H1 (cell line): ENCODE data around the gene ACRBP. TPM values are rescaled to one million over a fixed set of nuclear protein-coding genes. Genes with fewer than 3 reads are reported as not detected.
A peak's percentile ranks its signal among the peaks of the same experiment; 100 is the strongest.

Experiments
- CTCF ChIA-PET: fragments of 300-600 bp; sonication (Branson Sonifier 250); formaldehyde crosslinking; loops from one replicate; lab custom pipeline; 2021; ENCODE audit not compliant: partially characterized antibody; lab: Charles Lee
- POLR2A ChIA-PET: fragments of 300-600 bp; sonication (Branson Sonifier 250); formaldehyde crosslinking; loops from one replicate; lab custom pipeline; 2021; ENCODE audit warnings: inconsistent platforms; ENCODE audit not compliant: partially characterized antibody; lab: Charles Lee
- DNase-seq, 2 experiments: peaks; one replicate each; pipeline versions ENCODE4 v3.0.0 to v3.0.0-alpha.2; 2010 to 2022; ENCODE audit warnings: low spot score in 2 of 2, low read depth in 1 of 2, mixed read lengths in 1 of 2
- FAIRE-seq: peaks from 2 replicates; lab custom pipeline; 2011; peaks lifted over from hg19 to GRCh38; lab: Jason Lieb, UNC
- H2AFZ ChIP-seq: 2 replicates; pipeline ENCODE4 v1.8.1; 2012; ENCODE audit warnings: low read length, inconsistent platforms
- H2AK5ac ChIP-seq: 2 replicates; pipeline ENCODE4 v1.6.1; 2013; ENCODE audit warnings: low read depth, low read length
- H2BK120ac ChIP-seq: replicated peaks from 2 replicates; pipeline ENCODE3; 2013; ENCODE audit warnings: low read depth, low read length, inconsistent platforms
- H2BK12ac ChIP-seq: 2 replicates; pipeline ENCODE4 v1.6.1; 2013; ENCODE audit warnings: low read depth, low read length
- H2BK15ac ChIP-seq: 2 replicates; pipeline ENCODE4 v1.6.1; 2013; ENCODE audit warnings: low read length
- H2BK20ac ChIP-seq: 2 replicates; pipeline ENCODE4 v1.6.1; 2013; ENCODE audit warnings: low read length
- H2BK5ac ChIP-seq: 2 replicates; pipeline ENCODE4 v1.6.1; 2013; ENCODE audit warnings: low read depth, low read length
- H3K14ac ChIP-seq: 2 replicates; pipeline ENCODE4 v1.6.1; 2013; ENCODE audit warnings: inconsistent platforms; ENCODE audit not compliant: insufficient read length
- H3K18ac ChIP-seq: 2 replicates; pipeline ENCODE4 v1.6.1; 2013; ENCODE audit warnings: low read length; ENCODE audit errors: extremely low read depth
- H3K23ac ChIP-seq: 2 replicates; pipeline ENCODE4 v1.6.1; 2013; ENCODE audit warnings: inconsistent platforms; ENCODE audit not compliant: insufficient read length
- H3K23me2 ChIP-seq: 2 replicates; pipeline ENCODE4 v1.6.1; 2013; ENCODE audit warnings: low read depth, low read length
- H3K27ac ChIP-seq: 2 replicates; pipeline ENCODE4 v1.6.1; 2011; ENCODE audit warnings: low read depth, low read length, inconsistent platforms
- H3K27me3 ChIP-seq, 4 experiments: replicated peaks in 1 of 4; 1 replicate in 1 of 4; 2 replicates in 3 of 4; pipeline versions ENCODE4 v1.6.1 to v1.8.1; 2011 to 2013; ENCODE audit warnings: low read length in 3 of 4, mild to moderate bottlenecking in 3 of 4, inconsistent platforms in 2 of 4, mixed read lengths in 2 of 4, moderate library complexity in 1 of 4; ENCODE audit not compliant: control insufficient read depth in 3 of 4, insufficient read depth in 3 of 4; ENCODE audit errors: extremely low read depth in 1 of 4
- H3K36me3 ChIP-seq, 4 experiments: 2 replicates each; pipeline versions ENCODE4 v1.6.1 to v1.8.1; 2011 to 2013; ENCODE audit warnings: mild to moderate bottlenecking in 4 of 4, low read length in 3 of 4, moderate library complexity in 2 of 4, control low read depth in 1 of 4, inconsistent platforms in 1 of 4; ENCODE audit not compliant: insufficient read depth in 4 of 4, control insufficient read depth in 2 of 4
- H3K4ac ChIP-seq: replicated peaks from 2 replicates; pipeline ENCODE3; 2013; ENCODE audit warnings: low read length, low read depth, mixed read lengths, inconsistent platforms; ENCODE audit not compliant: insufficient read length
- H3K4me1 ChIP-seq, 4 experiments: replicated peaks in 1 of 4; 1 replicate in 1 of 4; 2 replicates in 3 of 4; pipeline versions ENCODE4 v1.6.1 to v1.8.1; 2011 to 2013; ENCODE audit warnings: low read length in 3 of 4, inconsistent platforms in 2 of 4, mixed read lengths in 1 of 4; ENCODE audit not compliant: insufficient read depth in 4 of 4, control insufficient read depth in 3 of 4
- H3K4me2 ChIP-seq, 2 experiments: 2 replicates each; pipeline versions ENCODE4 v1.6.1 to v1.8.1; 2011 to 2013; ENCODE audit warnings: low read depth in 2 of 2, low read length in 2 of 2, control low read depth in 1 of 2, inconsistent platforms in 1 of 2, mild to moderate bottlenecking in 1 of 2; ENCODE audit not compliant: insufficient read depth in 1 of 2
- H3K4me3 ChIP-seq, 4 experiments: fragments of 200-600, 300-600 bp in 1 of 4; sonication (generic), shearing (Covaris generic), sonication (Bioruptor Twin) in 1 of 4; 2 replicates each; pipeline versions ENCODE4 v1.5.1 to v1.8.1; 2011 to 2016; ENCODE audit warnings: low read length in 4 of 4, low read depth in 3 of 4, control low read depth in 2 of 4, inconsistent platforms in 2 of 4, mild to moderate bottlenecking in 2 of 4, mixed read lengths in 1 of 4, moderate library complexity in 1 of 4; ENCODE audit not compliant: insufficient read depth in 2 of 4; ENCODE audit errors: extremely low read depth in 1 of 4
- H3K56ac ChIP-seq: replicated peaks from 2 replicates; pipeline ENCODE3; 2013; ENCODE audit warnings: low read depth, mild to moderate bottlenecking, mixed read lengths, low read length, inconsistent platforms; ENCODE audit not compliant: insufficient read length
- H3K79me1 ChIP-seq: 2 replicates; pipeline ENCODE4 v1.6.1; 2013; ENCODE audit warnings: low read depth, low read length, control low read depth
- H3K79me2 ChIP-seq, 2 experiments: 2 replicates each; pipeline versions ENCODE4 v1.6.1 to v1.8.1; 2012 to 2013; ENCODE audit warnings: low read length in 2 of 2, mild to moderate bottlenecking in 2 of 2, inconsistent platforms in 1 of 2; ENCODE audit not compliant: insufficient read depth in 2 of 2, control insufficient read depth in 1 of 2
- H3K9ac ChIP-seq, 4 experiments: replicated peaks in 1 of 4; 1 replicate in 1 of 4; 2 replicates in 3 of 4; pipeline versions ENCODE4 v1.6.1 to v1.8.1; 2011 to 2013; ENCODE audit warnings: low read depth in 3 of 4, low read length in 3 of 4, control low read depth in 2 of 4, mild to moderate bottlenecking in 2 of 4, moderate library complexity in 2 of 4, inconsistent platforms in 1 of 4; ENCODE audit errors: extremely low read depth in 1 of 4
- H3K9me3 ChIP-seq, 2 experiments: 2 replicates each; pipeline versions ENCODE4 v1.6.1 to v1.8.1; 2012 to 2013; ENCODE audit warnings: mild to moderate bottlenecking in 2 of 2, moderate library complexity in 2 of 2, control low read depth in 1 of 2, inconsistent platforms in 1 of 2, low read depth in 1 of 2, low read length in 1 of 2, mixed read lengths in 1 of 2; ENCODE audit not compliant: insufficient read depth in 2 of 2
- H4K20me1 ChIP-seq, 2 experiments: replicated peaks in 1 of 2; 2 replicates each; pipeline versions ENCODE3 to v1.8.1; 2011 to 2013; ENCODE audit warnings: inconsistent platforms in 2 of 2, low read length in 2 of 2, mild to moderate bottlenecking in 1 of 2; ENCODE audit not compliant: insufficient read depth in 2 of 2, control insufficient read depth in 1 of 2
- H4K5ac ChIP-seq: 2 replicates; pipeline ENCODE4 v1.6.1; 2013; ENCODE audit warnings: low read length, low read depth, mixed read lengths, inconsistent platforms; ENCODE audit not compliant: insufficient read length
- H4K8ac ChIP-seq: 2 replicates; pipeline ENCODE4 v1.8.0; 2013; ENCODE audit warnings: mild to moderate bottlenecking, moderate library complexity, low read length, inconsistent platforms; ENCODE audit not compliant: insufficient read depth; ENCODE audit errors: extremely low read depth
- H4K91ac ChIP-seq: replicated peaks from 2 replicates; pipeline ENCODE3; 2013; ENCODE audit warnings: low read length, mixed read lengths, inconsistent platforms; ENCODE audit not compliant: insufficient read length
- CBX8 ChIP-seq: fragments of 300-800, 300-1000 bp; sonication (generic); IDR thresholded peaks from 2 replicates; pipeline ENCODE4 v1.7.1; 2016; ENCODE audit warnings: low read depth, low read length, borderline replicate concordance
- CHD1 ChIP-seq: IDR thresholded peaks from 2 replicates; pipeline ENCODE4 v1.6.1; 2012; ENCODE audit warnings: low read depth, low read length, improper control_type of control experiment
- E2F6 ChIP-seq: IDR thresholded peaks from 2 replicates; pipeline ENCODE4 v1.6.1; 2012; ENCODE audit warnings: inconsistent platforms
- KDM5A ChIP-seq: fragments of 200-600 bp; IDR thresholded peaks from 2 replicates; pipeline ENCODE4 v1.7.1; 2012; ENCODE audit warnings: mild to moderate bottlenecking, low read length, inconsistent platforms, mixed read lengths
- NANOG ChIP-seq: IDR thresholded peaks from 2 replicates; pipeline ENCODE4 v1.6.1; 2011; ENCODE audit warnings: low read length, low read depth, mild to moderate bottlenecking, inconsistent platforms; ENCODE audit not compliant: insufficient read depth, poor library complexity, severe bottlenecking
- POLR2A ChIP-seq, 2 experiments: IDR thresholded peaks; 1 replicate in 1 of 2; 2 replicates in 1 of 2; pipeline ENCODE4 v1.6.1; 2011; ENCODE audit warnings: low read depth in 2 of 2, low read length in 2 of 2, mild to moderate bottlenecking in 2 of 2; ENCODE audit errors: control extremely low read depth in 1 of 2
- RBBP5 ChIP-seq: IDR thresholded peaks from 2 replicates; pipeline ENCODE4 v1.7.1; 2012; ENCODE audit warnings: low read depth, mild to moderate bottlenecking, inconsistent platforms, low read length, moderate library complexity, borderline replicate concordance
- RFX5 ChIP-seq: IDR thresholded peaks from 2 replicates; pipeline ENCODE4 v1.6.1; 2011; ENCODE audit warnings: low read depth, low read length, improper control_type of control experiment, borderline replicate concordance
- TBP ChIP-seq: IDR thresholded peaks from 2 replicates; pipeline ENCODE4 v1.6.1; 2011; ENCODE audit warnings: low read depth, low read length, improper control_type of control experiment
- TCF12 ChIP-seq: IDR thresholded peaks from 2 replicates; pipeline ENCODE4 v1.6.1; 2011; ENCODE audit warnings: low read depth, mild to moderate bottlenecking, low read length
- YY1 ChIP-seq: IDR thresholded peaks from 2 replicates; pipeline ENCODE4 v1.6.1; 2011; ENCODE audit warnings: low read depth, mild to moderate bottlenecking, low read length
- WGBS, 2 experiments: shearing (Covaris generic) in 1 of 2; methylation state at CpG; one replicate each; pipeline versions ENCODE4 v1.1.6 to v1.1.7; 2013 to 2015; ENCODE audit warnings: low lambda C conversion rate in 2 of 2, mixed read lengths in 2 of 2, inconsistent platforms in 1 of 2, low coverage in 1 of 2, missing lambda C conversion rate in 1 of 2; ENCODE audit not compliant: insufficient replicate concordance in 2 of 2, insufficient coverage in 1 of 2, insufficient read length in 1 of 2; ENCODE audit errors: extremely low coverage in 1 of 2, missing lambda C conversion rate in 1 of 2; 5-methylcytosine and 5-hydroxymethylcytosine counted together
- polyA plus RNA-seq, 7 experiments: library from polyadenylated mRNA; depleted of rRNA in 3 of 7; stranded (reverse) in 5 of 7; unstranded in 2 of 7; fragments of >200 nt in 5 of 7; fragments of 200-250 nt in 2 of 7; gene quantifications; 1 replicate in 5 of 7; 2 replicates in 1 of 7; 4 replicates in 1 of 7; pipeline versions ENCODE4 v1.2.1 to v1.2.3, GENCODE V29; 2011 to 2013; ENCODE audit warnings: missing spikeins in 2 of 7, mixed read lengths in 2 of 7
- total RNA-seq: library from RNA; stranded (reverse); fragmentation: NEBNext Ultra II Directional; extraction: Animal tissue kit (Norgen Biotek cat#: 25700); gene quantifications from 2 replicates; pipeline ENCODE4 v1.2.1, GENCODE V29; 2021
- TF ChIP-seq, protein P1 (sequence below): IDR thresholded peaks from 2 replicates; pipeline ENCODE4 v1.6.1; 2011; ENCODE audit warnings: low read length, improper control_type of control experiment

Gene ACRBP
- total and polyA plus RNA-seq, 2 of the 8 experiments (the other 6 are each of a cell fraction or from before 2014, with no cell fraction given): 0.80 to 5.2 TPM

- Histone ChIP-seq H2BK5ac (no peak overlapping the region), H4K20me1 (no peaks in the 10 kb centered on the region), H3K23me2 (peaks cover 5% of the 10 kb centered on the region; the same call in 1 of the 2 replicates), H3K4me1 (peaks cover 18 to 25% (median 22%) of the 10 kb centered on the region in 4 experiments), H3K36me3 (no peaks in the 10 kb centered on the region), H2AK5ac (no peak overlapping the region), H4K91ac (no peak overlapping the region), H2BK12ac (peak overlapping the region; percentile 75), H3K14ac (no peak overlapping the region), H2BK15ac (peak overlapping the region; percentile 5; the same call in 1 of the 2 replicates), H3K9me3 (no peaks in the 10 kb centered on the region; a peak in 1 of 4 replicates), H3K18ac (no peak overlapping the region), H3K27ac (no peak overlapping the region), H2BK120ac (no peak overlapping the region), H3K27me3 (peaks cover 2 to 21% (median 16%) of the 10 kb centered on the region in 4 experiments; a peak in 6 of 7 replicates), H3K4me2 (no peak overlapping the region; a peak in 1 of 4 replicates), H3K79me2 (no peaks in the 10 kb centered on the region), H3K79me1 (no peaks in the 10 kb centered on the region), H3K4ac (no peak overlapping the region), H4K8ac (no peak overlapping the region), H3K4me3 (no peak overlapping the region), H2BK20ac (0 out of 2 replicates have a peak overlapping the region, but pooled peaks have one; percentile 8), H3K9ac (0 out of 7 replicates have a peak overlapping the region, but pooled peaks of 1 of the 4 experiments have one; percentile 11), H2AFZ (0 out of 2 replicates have a peak overlapping the region, but pooled peaks have one; percentile 22), H3K56ac (no peak overlapping the region), H4K5ac (no peak overlapping the region), H3K23ac (no peak overlapping the region)
- DNase-seq (no peak), FAIRE-seq (no peak)
- 85% methylated on average over 3 of the region's 3 CpGs; no CpG with 5 or more reads in 1 of the 2 experiments for WGBS, 2 experiments
- ChIA-PET POLR2A (interaction anchor here (0.7 to 4.4 kb wide), 5 partner anchors 10 to 252 kb away, joined by 3 to 24 read pairs (median 6); partner anchors contain the start of gene TPI1), CTCF (interaction anchor here (0.6 to 3.5 kb wide), 15 partner anchors 8 to 219 kb away, joined by 3 to 20 read pairs (median 4); partner anchors contain the start of gene ACRBP)
- no peak for TF ChIP-seq RFX5
- no peak for TF ChIP-seq POLR2A (IDR thresholded peaks at IDR 0.05; ENCODE audit: control extremely low read depth in 1 of 2, low read depth in 2 of 2, low read length in 2 of 2)
- TF ChIP-seq, protein P1, sequence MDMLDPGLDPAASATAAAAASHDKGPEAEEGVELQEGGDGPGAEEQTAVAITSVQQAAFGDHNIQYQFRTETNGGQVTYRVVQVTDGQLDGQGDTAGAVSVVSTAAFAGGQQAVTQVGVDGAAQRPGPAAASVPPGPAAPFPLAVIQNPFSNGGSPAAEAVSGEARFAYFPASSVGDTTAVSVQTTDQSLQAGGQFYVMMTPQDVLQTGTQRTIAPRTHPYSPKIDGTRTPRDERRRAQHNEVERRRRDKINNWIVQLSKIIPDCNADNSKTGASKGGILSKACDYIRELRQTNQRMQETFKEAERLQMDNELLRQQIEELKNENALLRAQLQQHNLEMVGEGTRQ: no peak
- TF ChIP-seq KDM5A: no peak
- no peak for TF ChIP-seq TBP
- TF ChIP-seq CBX8: no peak
- no peak for TF ChIP-seq NANOG
- no peak for TF ChIP-seq RBBP5
- no peak for TF ChIP-seq YY1
- no peak for TF ChIP-seq TCF12
- no peak for TF ChIP-seq CHD1
- no peak for TF ChIP-seq E2F6
These were observed 31.4 kb downstream of the ACRBP start for GRCh38 chr12:6615802-6616201.
